HepG2 (cell line): ENCODE results near the gene SYNGR2. TPM values are rescaled to one million over a fixed set of nuclear protein-coding genes. Genes with fewer than 3 reads are reported as not detected.

ENCODE experiments used
- GFI1 ChIP-seq: sonication (generic); formaldehyde crosslinking; IDR thresholded peaks from 2 replicates; pipeline ENCODE4 v1.5.0; 2020; ENCODE audit warnings: missing genetic modification reagents, mild to moderate bottlenecking, borderline replicate concordance
- HOXA7 ChIP-seq: sonication (generic); formaldehyde crosslinking; IDR thresholded peaks from 2 replicates; pipeline ENCODE4 v1.8.1; 2022; ENCODE audit warnings: mild to moderate bottlenecking, missing genetic modification reagents, moderate library complexity
- MAZ ChIP-seq, 2 experiments: sonication (generic) in 1 of 2; formaldehyde crosslinking in 1 of 2; IDR thresholded peaks; 2 replicates each; pipeline versions ENCODE4 v1.5.0 to v1.6.1; 2012 to 2020; ENCODE audit warnings: low read depth in 2 of 2, mild to moderate bottlenecking in 2 of 2, borderline replicate concordance in 1 of 2, improper control_type of control experiment in 1 of 2, low read length in 1 of 2, missing genetic modification reagents in 1 of 2, moderate library complexity in 1 of 2
- PBX2 ChIP-seq: IDR thresholded peaks from 2 replicates; pipeline ENCODE4 v1.6.1; 2016; ENCODE audit warnings: control low read depth
- PLSCR1 ChIP-seq: sonication (generic); formaldehyde crosslinking; IDR thresholded peaks from 2 replicates; pipeline ENCODE4 v1.5.0; 2020; ENCODE audit warnings: missing genetic modification reagents, mild to moderate bottlenecking, borderline replicate concordance
- RBM39 ChIP-seq: fragments of 200-400 bp; formaldehyde crosslinking; IDR thresholded peaks from one replicate; pipeline ENCODE4 v1.6.1; 2018; ENCODE audit warnings: antibody characterized with exemption, mild to moderate bottlenecking, low read depth, low read length; ENCODE audit not compliant: poor library complexity, severe bottlenecking
- SETDB1 ChIP-seq: sonication (generic); formaldehyde crosslinking; IDR thresholded peaks from 2 replicates; pipeline ENCODE4 v1.5.1; 2020; ENCODE audit warnings: missing genetic modification reagents, mild to moderate bottlenecking, borderline replicate concordance
- ZBTB26 ChIP-seq: IDR thresholded peaks from 2 replicates; pipeline ENCODE4 v1.6.1; 2016; ENCODE audit warnings: missing compliant biosample characterization, missing genetic modification reagents, borderline replicate concordance
- ZNF205 ChIP-seq: IDR thresholded peaks from 2 replicates; pipeline ENCODE4 v1.6.1; 2018; ENCODE audit warnings: missing biosample characterization, missing genetic modification reagents
- ZNF615 ChIP-seq: sonication (generic); formaldehyde crosslinking; IDR thresholded peaks from 2 replicates; pipeline ENCODE4 v1.5.0; 2020; ENCODE audit warnings: mild to moderate bottlenecking, missing genetic modification reagents, borderline replicate concordance
- ZNF713 ChIP-seq: sonication (generic); formaldehyde crosslinking; IDR thresholded peaks from 2 replicates; pipeline ENCODE4 v1.4.0; 2020; ENCODE audit warnings: mild to moderate bottlenecking, missing genetic modification reagents
- ZNF75D ChIP-seq: sonication (generic); formaldehyde crosslinking; IDR thresholded peaks from 2 replicates; pipeline ENCODE4 v1.8.1; 2023; ENCODE audit warnings: missing genetic modification reagents, mild to moderate bottlenecking, borderline replicate concordance
- polyA plus RNA-seq, 8 experiments: library from polyadenylated mRNA; depleted of rRNA in 3 of 8; stranded (reverse) in 7 of 8; unstranded in 1 of 8; fragments of >200 nt; fragmentation: Illumina TruSeq in 4 of 8; extraction: Trizol in 4 of 8; gene quantifications; 2 replicates each; pipeline versions ENCODE4 v1.2.1 to v1.2.3, GENCODE V29; 2011 to 2016; ENCODE audit warnings: low read depth in 4 of 8, missing spikeins in 1 of 8, mixed read lengths in 1 of 8; ENCODE audit not compliant: insufficient read depth in 1 of 8
- total RNA-seq, 5 experiments: library from RNA; depleted of rRNA; stranded (reverse); fragments of >200 nt; fragmentation: Illumina TruSeq; extraction: Trizol; gene quantifications; 2 replicates each; pipeline ENCODE4 v1.2.3, GENCODE V29; 2016; ENCODE audit warnings: low read depth in 1 of 5
- TF ChIP-seq, protein P1 (sequence below): sonication (generic); formaldehyde crosslinking; IDR thresholded peaks from 2 replicates; pipeline ENCODE4 v1.9.0; 2022; ENCODE audit warnings: missing genetic modification reagents, mild to moderate bottlenecking, borderline replicate concordance
- TF ChIP-seq, protein P2 (sequence below): sonication (generic); formaldehyde crosslinking; IDR thresholded peaks from 2 replicates; pipeline ENCODE4 v1.4.0; 2020; ENCODE audit warnings: mild to moderate bottlenecking, missing genetic modification reagents

Gene SYNGR2
- total and polyA plus RNA-seq, 2 of the 13 experiments (the other 11 are each of a cell fraction or from before 2014, with no cell fraction given) = 46.7 to 170 TPM

DNA sequence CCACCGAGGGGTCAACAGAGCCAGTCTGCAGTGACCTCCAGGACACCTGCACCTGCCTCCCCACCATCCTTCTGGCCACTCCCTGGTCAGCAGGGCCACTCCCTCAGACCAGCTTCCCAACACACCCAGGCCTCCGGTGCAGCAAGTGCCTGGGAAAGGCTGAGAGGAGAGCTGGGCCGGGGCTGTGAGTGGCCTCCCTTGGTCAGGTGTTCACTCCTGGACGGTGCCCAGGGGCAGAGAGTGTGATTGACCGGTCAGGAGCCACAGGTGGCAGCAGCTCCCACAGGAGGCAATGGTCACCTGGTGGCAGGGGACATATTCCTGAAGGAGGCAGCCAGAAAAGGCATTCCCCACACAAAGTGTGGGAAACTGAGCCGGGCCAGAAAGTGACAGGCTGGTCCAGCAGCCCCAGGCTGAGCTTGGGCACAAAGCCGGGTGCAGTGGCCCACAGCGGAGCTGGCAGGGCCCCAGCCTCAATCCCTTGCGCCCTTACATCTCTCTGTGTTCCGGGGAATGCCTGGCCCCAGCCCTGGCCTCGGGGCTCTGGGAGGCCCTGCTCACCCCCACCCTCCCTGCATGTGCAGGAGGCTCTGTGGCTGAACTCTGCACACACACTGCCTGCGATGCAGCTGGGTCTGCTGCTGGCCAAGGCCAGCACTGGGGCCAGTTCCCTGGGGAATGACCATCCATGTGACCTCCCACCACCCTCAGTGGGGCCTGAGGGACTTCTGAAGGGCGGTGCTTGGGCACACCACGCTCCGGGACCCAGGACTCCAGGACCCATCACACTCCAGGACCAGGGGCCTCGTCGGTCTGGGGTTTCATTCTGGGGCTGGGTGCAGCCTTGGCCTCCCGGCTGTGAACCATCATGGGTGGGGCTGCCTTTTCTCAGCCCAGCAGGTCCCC lies 23.4 kb upstream of the SYNGR2 start (continued):
- TF ChIP-seq MAZ (IDR thresholded peaks at IDR 0.05; ENCODE audit: borderline replicate concordance, low read depth, low read length) (peak; percentile 76; the same call in 1 of the 2 replicates), MAZ (CRISPR knock-in tag; IDR thresholded peaks at IDR 0.05; ENCODE audit: low read depth) (peak; percentile 90), ZNF205 (CRISPR knock-in tag) (no peak), PBX2 (CRISPR knock-in tag) (no peak), RBM39 (peak; percentile 37), SETDB1 (CRISPR knock-in tag) (0 out of 2 replicates have a peak, but pooled peaks have one; percentile 5), ZBTB26 (CRISPR knock-in tag) (0 out of 2 replicates have a peak, but pooled peaks have one; percentile 28), ZNF75D (no peak), PLSCR1 (CRISPR knock-in tag) (no peak), HOXA7 (CRISPR knock-in tag) (no peak), ZNF615 (CRISPR knock-in tag) (peak; percentile 61; the same call in 1 of the 2 replicates), GFI1 (peak; percentile 31; the same call in 1 of the 2 replicates), ZNF713 (CRISPR knock-in tag) (no peak)
- TF ChIP-seq, protein P1, sequence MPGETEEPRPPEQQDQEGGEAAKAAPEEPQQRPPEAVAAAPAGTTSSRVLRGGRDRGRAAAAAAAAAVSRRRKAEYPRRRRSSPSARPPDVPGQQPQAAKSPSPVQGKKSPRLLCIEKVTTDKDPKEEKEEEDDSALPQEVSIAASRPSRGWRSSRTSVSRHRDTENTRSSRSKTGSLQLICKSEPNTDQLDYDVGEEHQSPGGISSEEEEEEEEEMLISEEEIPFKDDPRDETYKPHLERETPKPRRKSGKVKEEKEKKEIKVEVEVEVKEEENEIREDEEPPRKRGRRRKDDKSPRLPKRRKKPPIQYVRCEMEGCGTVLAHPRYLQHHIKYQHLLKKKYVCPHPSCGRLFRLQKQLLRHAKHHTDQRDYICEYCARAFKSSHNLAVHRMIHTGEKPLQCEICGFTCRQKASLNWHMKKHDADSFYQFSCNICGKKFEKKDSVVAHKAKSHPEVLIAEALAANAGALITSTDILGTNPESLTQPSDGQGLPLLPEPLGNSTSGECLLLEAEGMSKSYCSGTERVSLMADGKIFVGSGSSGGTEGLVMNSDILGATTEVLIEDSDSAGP (CRISPR knock-in tag) = peak; percentile 85
- TF ChIP-seq, protein P2, sequence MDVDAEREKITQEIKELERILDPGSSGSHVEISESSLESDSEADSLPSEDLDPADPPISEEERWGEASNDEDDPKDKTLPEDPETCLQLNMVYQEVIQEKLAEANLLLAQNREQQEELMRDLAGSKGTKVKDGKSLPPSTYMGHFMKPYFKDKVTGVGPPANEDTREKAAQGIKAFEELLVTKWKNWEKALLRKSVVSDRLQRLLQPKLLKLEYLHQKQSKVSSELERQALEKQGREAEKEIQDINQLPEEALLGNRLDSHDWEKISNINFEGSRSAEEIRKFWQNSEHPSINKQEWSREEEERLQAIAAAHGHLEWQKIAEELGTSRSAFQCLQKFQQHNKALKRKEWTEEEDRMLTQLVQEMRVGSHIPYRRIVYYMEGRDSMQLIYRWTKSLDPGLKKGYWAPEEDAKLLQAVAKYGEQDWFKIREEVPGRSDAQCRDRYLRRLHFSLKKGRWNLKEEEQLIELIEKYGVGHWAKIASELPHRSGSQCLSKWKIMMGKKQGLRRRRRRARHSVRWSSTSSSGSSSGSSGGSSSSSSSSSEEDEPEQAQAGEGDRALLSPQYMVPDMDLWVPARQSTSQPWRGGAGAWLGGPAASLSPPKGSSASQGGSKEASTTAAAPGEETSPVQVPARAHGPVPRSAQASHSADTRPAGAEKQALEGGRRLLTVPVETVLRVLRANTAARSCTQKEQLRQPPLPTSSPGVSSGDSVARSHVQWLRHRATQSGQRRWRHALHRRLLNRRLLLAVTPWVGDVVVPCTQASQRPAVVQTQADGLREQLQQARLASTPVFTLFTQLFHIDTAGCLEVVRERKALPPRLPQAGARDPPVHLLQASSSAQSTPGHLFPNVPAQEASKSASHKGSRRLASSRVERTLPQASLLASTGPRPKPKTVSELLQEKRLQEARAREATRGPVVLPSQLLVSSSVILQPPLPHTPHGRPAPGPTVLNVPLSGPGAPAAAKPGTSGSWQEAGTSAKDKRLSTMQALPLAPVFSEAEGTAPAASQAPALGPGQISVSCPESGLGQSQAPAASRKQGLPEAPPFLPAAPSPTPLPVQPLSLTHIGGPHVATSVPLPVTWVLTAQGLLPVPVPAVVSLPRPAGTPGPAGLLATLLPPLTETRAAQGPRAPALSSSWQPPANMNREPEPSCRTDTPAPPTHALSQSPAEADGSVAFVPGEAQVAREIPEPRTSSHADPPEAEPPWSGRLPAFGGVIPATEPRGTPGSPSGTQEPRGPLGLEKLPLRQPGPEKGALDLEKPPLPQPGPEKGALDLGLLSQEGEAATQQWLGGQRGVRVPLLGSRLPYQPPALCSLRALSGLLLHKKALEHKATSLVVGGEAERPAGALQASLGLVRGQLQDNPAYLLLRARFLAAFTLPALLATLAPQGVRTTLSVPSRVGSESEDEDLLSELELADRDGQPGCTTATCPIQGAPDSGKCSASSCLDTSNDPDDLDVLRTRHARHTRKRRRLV (CRISPR knock-in tag) = peak; percentile 78
